GM12873 (cell line): ENCODE data around the gene SEC61G.

ENCODE experiments used
- CTCF ChIP-seq: IDR thresholded peaks from 2 replicates; pipeline ENCODE4 v1.5.1; 2012; ENCODE audit warnings: low read depth, mild to moderate bottlenecking, moderate library complexity, low read length, control low read depth; ENCODE audit not compliant: insufficient read depth; ENCODE audit errors: missing control alignments

The SEC61G gene

DNA sequence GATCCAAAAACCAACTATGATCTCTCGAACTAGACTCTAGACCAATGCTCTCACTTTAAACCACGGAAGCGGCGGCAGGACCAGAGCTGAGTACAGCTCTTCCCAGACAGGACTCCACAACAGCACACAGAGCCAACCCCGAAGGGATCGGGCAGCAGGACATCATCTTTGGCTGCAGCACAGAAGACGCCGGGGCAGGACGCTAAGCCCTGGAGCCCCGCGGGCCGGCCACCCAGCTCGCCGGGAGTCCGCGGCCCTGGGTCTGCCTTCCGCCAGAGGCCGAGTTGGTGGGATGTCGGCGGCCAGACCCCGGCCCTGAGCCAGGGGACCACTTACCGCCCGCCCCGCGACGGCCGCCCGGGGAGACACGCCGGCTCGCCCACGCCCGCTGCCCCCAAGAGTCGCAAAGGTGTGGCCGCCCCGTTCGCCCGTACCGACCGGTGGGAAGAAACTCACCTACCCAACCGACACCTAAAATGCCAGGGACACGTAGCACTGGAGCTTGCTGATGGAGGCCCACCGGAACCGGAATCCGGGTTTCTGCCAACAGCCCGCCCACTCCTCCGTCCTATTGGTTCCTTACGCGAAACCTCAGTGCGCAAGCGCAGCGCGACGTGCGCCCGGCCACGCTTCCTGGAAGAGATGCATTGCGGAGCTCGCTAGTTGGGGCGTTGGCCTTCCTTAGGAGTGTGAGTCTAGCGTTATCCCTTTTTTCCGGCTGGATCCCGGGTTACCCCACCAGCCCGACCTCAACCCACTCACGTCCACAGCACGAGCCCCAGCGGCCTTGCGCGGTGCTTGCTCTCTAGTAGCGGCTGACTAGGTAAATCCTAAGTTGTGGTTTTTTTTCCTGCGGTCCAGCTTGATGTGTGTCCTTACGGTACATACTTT lies at the start of gene SEC61G:
Gene SEC61G, minus strand, starts transcription at position 510 of the 891 bp plus-strand sequence. CDS start 1,623 bp downstream, outside the sequence.
- TF ChIP-seq CTCF = no peak

DNA sequence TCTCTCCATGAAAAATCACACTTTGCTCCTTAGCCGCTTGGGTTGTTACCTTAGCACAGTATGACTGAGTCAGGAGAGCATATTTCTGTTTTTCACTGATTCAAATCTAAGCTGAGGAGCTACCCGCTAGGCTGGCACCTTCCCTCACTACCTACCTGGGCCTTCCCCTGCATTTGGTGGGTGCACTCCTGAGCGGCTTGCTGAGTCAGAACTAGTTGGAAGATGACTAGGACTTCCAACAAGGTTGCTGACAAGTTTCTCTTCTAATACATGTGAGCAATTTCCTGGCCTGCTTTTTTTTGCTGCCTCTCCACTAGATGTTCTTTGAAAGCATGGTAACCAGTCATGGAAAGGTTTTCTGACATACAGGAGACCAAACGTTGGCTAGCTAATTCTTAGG lies 43.8 kb upstream of the SEC61G start:
- TF ChIP-seq CTCF = no peak

GRCh38 chr7:54802114-54802513 lies 43.1 kb upstream of the SEC61G start:
- no peak for TF ChIP-seq CTCF

- no peak for TF ChIP-seq CTCF
Observed at GRCh38 chr7:54799792-54800191, 40.8 kb upstream of the SEC61G start.

GRCh38 chr7:54798530-54798929 lies 39.5 kb upstream of the SEC61G start:
- no peak for TF ChIP-seq CTCF

DNA sequence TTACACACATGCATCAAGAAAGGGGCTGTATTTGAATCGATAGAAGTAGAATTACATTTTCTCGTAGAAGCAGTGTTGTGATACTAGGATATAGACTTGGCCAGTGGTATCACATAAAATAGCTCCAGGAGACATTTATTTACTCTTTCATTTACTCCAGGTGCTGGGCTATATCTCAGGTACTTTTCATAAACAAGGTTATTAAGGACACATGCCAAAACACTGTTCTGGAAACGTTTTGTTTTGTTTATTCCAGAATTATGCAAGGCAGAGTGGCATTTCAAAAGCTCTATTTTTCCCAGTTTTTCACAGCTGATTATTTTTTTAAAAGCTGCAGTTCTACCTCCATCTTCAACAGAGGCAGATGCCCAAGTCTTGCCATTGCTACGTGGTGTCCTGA lies 37.8 kb upstream of the SEC61G start:
- TF ChIP-seq CTCF = no peak

GRCh38 chr7:54796150-54796549 lies 37.1 kb upstream of the SEC61G start:
- TF ChIP-seq CTCF = no peak
